ENCODE data around the gene CNIH2. TPM values are rescaled to one million over a fixed set of nuclear protein-coding genes. Genes with fewer than 3 reads are reported as not detected.

Gene CNIH2
- total and polyA plus RNA-seq, 2 of the 13 experiments (the other 11 are each of a cell fraction or from before 2014, with no cell fraction given): 0.60 to 0.69 TPM

DNA sequence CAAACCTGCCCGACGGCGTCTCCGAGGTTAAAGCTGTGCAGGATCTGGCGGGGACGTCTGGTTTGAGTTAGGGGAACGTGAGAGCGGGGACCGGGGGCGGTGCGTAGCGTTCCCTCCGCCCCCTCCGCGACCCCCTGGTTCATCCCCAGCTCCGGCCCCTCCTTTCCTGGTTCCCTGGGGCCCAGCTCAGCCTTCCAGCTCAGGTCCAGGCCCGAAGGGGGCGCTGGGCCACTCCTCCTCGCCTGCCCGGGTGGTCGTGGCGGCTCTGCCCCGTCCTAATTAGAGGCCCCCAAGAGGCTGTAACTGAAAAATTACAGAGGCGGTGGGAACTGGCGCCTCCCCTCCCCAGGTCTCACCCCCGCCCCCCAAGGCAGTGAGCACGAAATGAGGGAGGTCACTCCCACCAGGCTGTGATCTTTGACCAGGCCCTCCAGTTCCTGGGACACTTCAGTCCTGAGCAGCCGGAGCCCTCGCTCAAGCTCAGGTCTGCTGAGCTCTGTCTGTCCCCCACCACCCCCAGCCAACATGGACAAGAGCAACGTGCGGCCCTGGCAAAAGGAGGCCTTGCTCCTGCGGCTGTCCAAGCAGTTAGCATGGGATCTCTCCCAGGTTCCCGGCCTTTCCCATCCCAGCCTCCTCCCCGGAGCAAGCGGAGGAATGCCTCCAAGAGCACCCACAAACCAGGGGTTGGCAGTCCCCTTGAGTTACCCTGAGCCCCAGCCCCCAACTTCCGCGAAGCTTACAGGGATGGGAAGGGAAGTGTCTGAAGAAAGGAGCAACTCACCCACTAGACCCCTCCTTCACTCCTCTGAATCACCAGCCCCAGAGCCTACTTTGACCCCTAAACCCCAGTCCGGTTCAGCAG, 35.6 kb downstream of the CNIH2 start (continued):
- TF ChIP-seq HDAC2 (CRISPR knock-in tag; IDR thresholded peaks at IDR 0.05) (peak; percentile 50; the same call in 1 of the 2 replicates), ZNF605 (CRISPR knock-in tag; IDR thresholded peaks at IDR 0.05) (no peak; the same call in 1 of the 2 replicates), IRF2 (CRISPR knock-in tag; IDR thresholded peaks at IDR 0.05) (no peak; the same call in 1 of the 2 replicates), HNF4A (CRISPR knock-in tag; IDR thresholded peaks at IDR 0.05) (peak; percentile 77), ZNF891 (CRISPR knock-in tag; IDR thresholded peaks at IDR 0.05) (0 out of 2 replicates have a peak, but pooled peaks have one; percentile 30), NCOR1 (IDR thresholded peaks at IDR 0.05; ENCODE audit: borderline replicate concordance, low read length) (peak; percentile 22; the same call in 1 of the 2 replicates), SMAD9 (CRISPR knock-in tag; IDR thresholded peaks at IDR 0.05) (no peak), ZNF563 (CRISPR knock-in tag; IDR thresholded peaks at IDR 0.05) (0 out of 2 replicates have a peak, but pooled peaks have one; percentile 11), ZNF205 (CRISPR knock-in tag; IDR thresholded peaks at IDR 0.05) (no peak), MEIS2 (CRISPR knock-in tag; IDR thresholded peaks at IDR 0.05) (no peak), SOX6 (IDR thresholded peaks at IDR 0.05) (no peak), SOX6 (CRISPR knock-in tag; IDR thresholded peaks at IDR 0.05) (peak; percentile 30; the same call in 1 of the 2 replicates), PTBP1 (IDR thresholded peaks at IDR 0.05; ENCODE audit: low read depth, low read length, poor library complexity, severe bottlenecking) (peak; percentile 32), KDM3A (CRISPR knock-in tag; IDR thresholded peaks at IDR 0.05; ENCODE audit: low read depth) (peak; percentile 50; the same call in 1 of the 2 replicates)
- TF ChIP-seq, protein P1, sequence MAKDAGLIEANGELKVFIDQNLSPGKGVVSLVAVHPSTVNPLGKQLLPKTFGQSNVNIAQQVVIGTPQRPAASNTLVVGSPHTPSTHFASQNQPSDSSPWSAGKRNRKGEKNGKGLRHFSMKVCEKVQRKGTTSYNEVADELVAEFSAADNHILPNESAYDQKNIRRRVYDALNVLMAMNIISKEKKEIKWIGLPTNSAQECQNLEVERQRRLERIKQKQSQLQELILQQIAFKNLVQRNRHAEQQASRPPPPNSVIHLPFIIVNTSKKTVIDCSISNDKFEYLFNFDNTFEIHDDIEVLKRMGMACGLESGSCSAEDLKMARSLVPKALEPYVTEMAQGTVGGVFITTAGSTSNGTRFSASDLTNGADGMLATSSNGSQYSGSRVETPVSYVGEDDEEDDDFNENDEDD (CRISPR knock-in tag; IDR thresholded peaks at IDR 0.05; ENCODE audit: borderline replicate concordance): 0 out of 2 replicates have a peak, but pooled peaks have one; percentile 10
- TF ChIP-seq, protein P2, sequence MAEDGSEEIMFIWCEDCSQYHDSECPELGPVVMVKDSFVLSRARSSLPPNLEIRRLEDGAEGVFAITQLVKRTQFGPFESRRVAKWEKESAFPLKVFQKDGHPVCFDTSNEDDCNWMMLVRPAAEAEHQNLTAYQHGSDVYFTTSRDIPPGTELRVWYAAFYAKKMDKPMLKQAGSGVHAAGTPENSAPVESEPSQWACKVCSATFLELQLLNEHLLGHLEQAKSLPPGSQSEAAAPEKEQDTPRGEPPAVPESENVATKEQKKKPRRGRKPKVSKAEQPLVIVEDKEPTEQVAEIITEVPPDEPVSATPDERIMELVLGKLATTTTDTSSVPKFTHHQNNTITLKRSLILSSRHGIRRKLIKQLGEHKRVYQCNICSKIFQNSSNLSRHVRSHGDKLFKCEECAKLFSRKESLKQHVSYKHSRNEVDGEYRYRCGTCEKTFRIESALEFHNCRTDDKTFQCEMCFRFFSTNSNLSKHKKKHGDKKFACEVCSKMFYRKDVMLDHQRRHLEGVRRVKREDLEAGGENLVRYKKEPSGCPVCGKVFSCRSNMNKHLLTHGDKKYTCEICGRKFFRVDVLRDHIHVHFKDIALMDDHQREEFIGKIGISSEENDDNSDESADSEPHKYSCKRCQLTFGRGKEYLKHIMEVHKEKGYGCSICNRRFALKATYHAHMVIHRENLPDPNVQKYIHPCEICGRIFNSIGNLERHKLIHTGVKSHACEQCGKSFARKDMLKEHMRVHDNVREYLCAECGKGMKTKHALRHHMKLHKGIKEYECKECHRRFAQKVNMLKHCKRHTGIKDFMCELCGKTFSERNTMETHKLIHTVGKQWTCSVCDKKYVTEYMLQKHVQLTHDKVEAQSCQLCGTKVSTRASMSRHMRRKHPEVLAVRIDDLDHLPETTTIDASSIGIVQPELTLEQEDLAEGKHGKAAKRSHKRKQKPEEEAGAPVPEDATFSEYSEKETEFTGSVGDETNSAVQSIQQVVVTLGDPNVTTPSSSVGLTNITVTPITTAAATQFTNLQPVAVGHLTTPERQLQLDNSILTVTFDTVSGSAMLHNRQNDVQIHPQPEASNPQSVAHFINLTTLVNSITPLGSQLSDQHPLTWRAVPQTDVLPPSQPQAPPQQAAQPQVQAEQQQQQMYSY (CRISPR knock-in tag; IDR thresholded peaks at IDR 0.05): 0 out of 2 replicates have a peak, but pooled peaks have one; percentile 24
- TF ChIP-seq, protein P3, sequence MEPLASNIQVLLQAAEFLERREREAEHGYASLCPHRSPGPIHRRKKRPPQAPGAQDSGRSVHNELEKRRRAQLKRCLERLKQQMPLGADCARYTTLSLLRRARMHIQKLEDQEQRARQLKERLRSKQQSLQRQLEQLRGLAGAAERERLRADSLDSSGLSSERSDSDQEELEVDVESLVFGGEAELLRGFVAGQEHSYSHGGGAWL (CRISPR knock-in tag; IDR thresholded peaks at IDR 0.05): 0 out of 2 replicates have a peak, but pooled peaks have one; percentile 25
- TF ChIP-seq, protein P4, sequence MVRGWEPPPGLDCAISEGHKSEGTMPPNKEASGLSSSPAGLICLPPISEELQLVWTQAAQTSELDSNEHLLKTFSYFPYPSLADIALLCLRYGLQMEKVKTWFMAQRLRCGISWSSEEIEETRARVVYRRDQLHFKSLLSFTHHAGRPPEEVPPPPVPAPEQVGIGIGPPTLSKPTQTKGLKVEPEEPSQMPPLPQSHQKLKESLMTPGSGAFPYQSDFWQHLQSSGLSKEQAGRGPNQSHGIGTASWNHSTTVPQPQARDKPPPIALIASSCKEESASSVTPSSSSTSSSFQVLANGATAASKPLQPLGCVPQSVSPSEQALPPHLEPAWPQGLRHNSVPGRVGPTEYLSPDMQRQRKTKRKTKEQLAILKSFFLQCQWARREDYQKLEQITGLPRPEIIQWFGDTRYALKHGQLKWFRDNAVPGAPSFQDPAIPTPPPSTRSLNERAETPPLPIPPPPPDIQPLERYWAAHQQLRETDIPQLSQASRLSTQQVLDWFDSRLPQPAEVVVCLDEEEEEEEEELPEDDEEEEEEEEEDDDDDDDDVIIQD (CRISPR knock-in tag; IDR thresholded peaks at IDR 0.05; ENCODE audit: low read depth): 0 out of 2 replicates have a peak, but pooled peaks have one; percentile 12
- TF ChIP-seq, protein P5, sequence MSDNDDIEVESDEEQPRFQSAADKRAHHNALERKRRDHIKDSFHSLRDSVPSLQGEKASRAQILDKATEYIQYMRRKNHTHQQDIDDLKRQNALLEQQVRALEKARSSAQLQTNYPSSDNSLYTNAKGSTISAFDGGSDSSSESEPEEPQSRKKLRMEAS (IDR thresholded peaks at IDR 0.05): peak; percentile 30; the same call in 1 of the 2 replicates

All from HepG2 (cell line).